H9 (cell line): ENCODE measurements around the gene TM4SF1. TPM values are rescaled to one million over a fixed set of nuclear protein-coding genes. Genes with fewer than 3 reads are reported as not detected.

Source experiments
- DNase-seq: peaks from one replicate; pipeline ENCODE4 v3.0.0-alpha.2; 2017
- H2AFZ ChIP-seq: one replicate; pipeline ENCODE4 v1.6.1; 2013; ENCODE audit warnings: mild to moderate bottlenecking, low read length, control low read depth, moderate library complexity
- H2AK5ac ChIP-seq: 2 replicates; pipeline ENCODE4 v1.6.1; 2013; ENCODE audit warnings: low read length, control low read depth, mixed read lengths; ENCODE audit not compliant: insufficient read length
- H2BK120ac ChIP-seq: one replicate; pipeline ENCODE4 v1.6.1; 2013; ENCODE audit warnings: low read depth, mild to moderate bottlenecking, low read length, control low read depth, inconsistent platforms; ENCODE audit not compliant: poor library complexity, severe bottlenecking
- H2BK12ac ChIP-seq: 2 replicates; pipeline ENCODE4 v1.6.1; 2013; ENCODE audit warnings: low read length, control low read depth, mixed read lengths, low read depth; ENCODE audit not compliant: insufficient read length
- H2BK15ac ChIP-seq: 2 replicates; pipeline ENCODE4 v1.6.1; 2013; ENCODE audit warnings: low read depth, low read length, control low read depth
- H2BK20ac ChIP-seq: one replicate; pipeline ENCODE4 v1.6.1; 2013; ENCODE audit warnings: low read depth, mild to moderate bottlenecking, low read length, control low read depth, inconsistent platforms; ENCODE audit not compliant: poor library complexity, severe bottlenecking
- H2BK5ac ChIP-seq: 2 replicates; pipeline ENCODE4 v1.6.1; 2013; ENCODE audit warnings: low read length, control low read depth, mixed read lengths; ENCODE audit not compliant: insufficient read length
- H3K14ac ChIP-seq: 2 replicates; pipeline ENCODE4 v1.6.1; 2013; ENCODE audit warnings: low read length, control low read depth; ENCODE audit not compliant: insufficient read depth
- H3K18ac ChIP-seq: 2 replicates; pipeline ENCODE4 v1.6.1; 2013; ENCODE audit warnings: low read depth, mild to moderate bottlenecking, mixed read lengths, low read length, control low read depth; ENCODE audit not compliant: insufficient read length
- H3K23ac ChIP-seq: 2 replicates; pipeline ENCODE4 v1.6.1; 2013; ENCODE audit warnings: low read length, control low read depth, mixed read lengths, low read depth; ENCODE audit not compliant: insufficient read length
- H3K23me2 ChIP-seq: 2 replicates; pipeline ENCODE4 v1.6.1; 2013; ENCODE audit warnings: low read depth, mild to moderate bottlenecking, mixed read lengths, low read length, control low read depth; ENCODE audit not compliant: insufficient read length, poor library complexity, severe bottlenecking
- H3K27ac ChIP-seq: 2 replicates; pipeline ENCODE4 v1.5.1; 2013; ENCODE audit warnings: low read length, control low read depth, mixed read lengths, low read depth; ENCODE audit not compliant: insufficient read length
- H3K27me3 ChIP-seq: 2 replicates; pipeline ENCODE4 v1.6.1; 2013; ENCODE audit warnings: low read length, control low read depth, inconsistent platforms; ENCODE audit not compliant: insufficient read depth
- H3K4ac ChIP-seq: 2 replicates; pipeline ENCODE4 v1.6.1; 2013; ENCODE audit warnings: low read depth, mild to moderate bottlenecking, control low read depth, inconsistent platforms, low read length, moderate library complexity
- H3K4me1 ChIP-seq: 2 replicates; pipeline ENCODE4 v1.6.1; 2013; ENCODE audit warnings: low read length, control low read depth, inconsistent platforms; ENCODE audit not compliant: insufficient read depth
- H3K4me2 ChIP-seq: 2 replicates; pipeline ENCODE4 v1.6.1; 2013; ENCODE audit warnings: low read length, control low read depth, mixed read lengths; ENCODE audit not compliant: insufficient read length, insufficient read depth
- H3K56ac ChIP-seq: 2 replicates; pipeline ENCODE4 v1.6.1; 2013; ENCODE audit warnings: low read depth, mild to moderate bottlenecking, mixed read lengths, low read length, control low read depth; ENCODE audit not compliant: insufficient read length
- H3K79me1 ChIP-seq: 2 replicates; pipeline ENCODE4 v1.6.1; 2013; ENCODE audit warnings: low read depth, mild to moderate bottlenecking, moderate library complexity, low read length, control low read depth, inconsistent platforms; ENCODE audit not compliant: insufficient read depth, poor library complexity, severe bottlenecking
- H3K79me2 ChIP-seq: 2 replicates; pipeline ENCODE4 v1.6.1; 2013; ENCODE audit warnings: low read length, control low read depth, inconsistent platforms; ENCODE audit not compliant: insufficient read depth
- H3K9ac ChIP-seq: 2 replicates; pipeline ENCODE4 v1.6.1; 2013; ENCODE audit warnings: low read length, control low read depth, mixed read lengths; ENCODE audit not compliant: insufficient read length; ENCODE audit errors: extremely low read depth
- H3K9me3 ChIP-seq: one replicate; pipeline ENCODE4 v1.6.1; 2013; ENCODE audit warnings: low read depth, low read length, inconsistent platforms; ENCODE audit not compliant: control insufficient read depth
- H3T11ph ChIP-seq: one replicate; pipeline ENCODE4 v1.6.1; 2013; ENCODE audit warnings: mild to moderate bottlenecking, low read length, control low read depth, inconsistent platforms
- H4K20me1 ChIP-seq: one replicate; pipeline ENCODE4 v1.6.1; 2013; ENCODE audit not compliant: control insufficient read depth, insufficient read length, insufficient read depth
- H4K5ac ChIP-seq: 2 replicates; pipeline ENCODE4 v1.6.1; 2013; ENCODE audit warnings: low read depth, mild to moderate bottlenecking, mixed read lengths, low read length, control low read depth; ENCODE audit not compliant: insufficient read length
- H4K8ac ChIP-seq: replicated peaks from 2 replicates; pipeline ENCODE4 v1.6.1; 2013; ENCODE audit warnings: low read length, control low read depth, mixed read lengths, low read depth; ENCODE audit not compliant: insufficient read length
- H4K91ac ChIP-seq: 2 replicates; pipeline ENCODE4 v1.6.1; 2013; ENCODE audit warnings: low read depth, mild to moderate bottlenecking, moderate library complexity, mixed read lengths, low read length, control low read depth; ENCODE audit not compliant: insufficient read length
- H3K27ac Mint-ChIP-seq, 3 experiments: 2 replicates in 2 of 3; 3 replicates in 1 of 3; pipeline ENCODE4 v1.8.0; 2020 to 2021; ENCODE audit warnings: mixed read lengths in 3 of 3, mild to moderate bottlenecking in 1 of 3, moderate library complexity in 1 of 3
- H3K27me3 Mint-ChIP-seq: 2 replicates; pipeline ENCODE4 v1.8.0; 2021; ENCODE audit warnings: low read depth, mild to moderate bottlenecking, moderate library complexity, mixed read lengths
- H3K36me3 Mint-ChIP-seq, 3 experiments: 2 replicates in 2 of 3; 3 replicates in 1 of 3; pipeline ENCODE4 v1.8.0; 2020 to 2021; ENCODE audit warnings: low read depth in 3 of 3, mixed read lengths in 3 of 3; ENCODE audit not compliant: insufficient read depth in 1 of 3
- H3K4me1 Mint-ChIP-seq, 2 experiments: 2 replicates each; pipeline ENCODE4 v1.8.0; 2020; ENCODE audit warnings: mixed read lengths in 2 of 2
- H3K4me3 Mint-ChIP-seq, 2 experiments: 2 replicates in 1 of 2; 3 replicates in 1 of 2; pipeline ENCODE4 v1.8.0; 2020 to 2021; ENCODE audit warnings: mild to moderate bottlenecking in 2 of 2, mixed read lengths in 2 of 2, moderate library complexity in 1 of 2
- H3K9me3 Mint-ChIP-seq, 2 experiments: 2 replicates in 1 of 2; 3 replicates in 1 of 2; pipeline ENCODE4 v1.8.0; 2020; ENCODE audit warnings: mild to moderate bottlenecking in 2 of 2, mixed read lengths in 2 of 2, moderate library complexity in 1 of 2
- CTCF ChIP-seq: fragments of 200-600 bp; sonication (generic); conservative IDR thresholded peaks from 3 replicates; pipeline ENCODE4 v1.8.0; 2021; ENCODE audit warnings: antibody characterized with exemption, mild to moderate bottlenecking
- WGBS: extraction: QIAGEN DNeasy Blood & Tissue Kit; methylation state at CpG from one replicate; pipeline ENCODE4 v1.1.7; 2013; ENCODE audit warnings: missing lambda C conversion rate, low lambda C conversion rate, mixed read lengths; ENCODE audit not compliant: insufficient read length; ENCODE audit errors: extremely low coverage; 5-methylcytosine and 5-hydroxymethylcytosine counted together
- total RNA-seq: library from RNA; stranded (reverse); gene quantifications from 2 replicates; pipeline ENCODE4 v1.2.1, GENCODE V29; 2021

TM4SF1 gene
- total RNA-seq, 1 experiment from 2014 or later: 1.2 TPM

GRCh38 chr3:149388531-149389417 lies 11.3 kb upstream of the TM4SF1 start:
- H4K20me1 ChIP-seq: no peaks in the 10 kb centered on the region
- Mint-ChIP-seq H3K9me3 (no peaks in the 10 kb centered on the region; a peak in 1 of 5 replicates), H3K4me3 (no peak overlapping the region), H3K27me3 (no peaks in the 10 kb centered on the region), H3K27ac (no peak overlapping the region), H3K36me3 (no peaks in the 10 kb centered on the region; a peak in 1 of 7 replicates), H3K4me1 (peaks cover 0 to 8% of the 10 kb centered on the region in 2 experiments; a peak in 1 of 4 replicates)
- no peak overlapping the region for H3K14ac ChIP-seq
- WGBS: no CpG with 5 or more reads among the region's 3 CpGs
- H2AK5ac ChIP-seq: no peak overlapping the region
- no peak overlapping the region for H3K23ac ChIP-seq
- no peak overlapping the region for H2BK5ac ChIP-seq
- H2AFZ ChIP-seq: no peak overlapping the region
- no peaks in the 10 kb centered on the region for H3K9me3 ChIP-seq
- H3K27ac ChIP-seq: no peak overlapping the region
- no peak overlapping the region for H2BK15ac ChIP-seq
- no peaks in the 10 kb centered on the region for H3K23me2 ChIP-seq
- H3K56ac ChIP-seq: no peak overlapping the region
- H3K4me1 ChIP-seq: no peaks in the 10 kb centered on the region
- H3K27me3 ChIP-seq: no peaks in the 10 kb centered on the region
- DNase-seq: no peak
- no peak overlapping the region for H2BK20ac ChIP-seq
- H3K79me1 ChIP-seq: no peaks in the 10 kb centered on the region
- H2BK120ac ChIP-seq: no peak overlapping the region
- no peak overlapping the region for H3T11ph ChIP-seq
- no peak overlapping the region for H4K91ac ChIP-seq
- no peak overlapping the region for H4K5ac ChIP-seq
- H2BK12ac ChIP-seq: no peak overlapping the region
- TF ChIP-seq CTCF: no peak
- H3K18ac ChIP-seq: no peak overlapping the region
- H3K9ac ChIP-seq: no peak overlapping the region
- H4K8ac ChIP-seq: no peak overlapping the region
- no peak overlapping the region for H3K4me2 ChIP-seq
- H3K4ac ChIP-seq: no peak overlapping the region
- no peaks in the 10 kb centered on the region for H3K79me2 ChIP-seq
